Right lobe of liver (tissue), 4 donors: ENCODE measurements around the gene DNMT3L.

Source experiments
- POLR2A ChIP-seq: fragments of 450-650 bp; IDR thresholded peaks from one replicate; pipeline ENCODE4 v1.6.1; 2017; ENCODE audit warnings: antibody characterized with exemption, mild to moderate bottlenecking
- TF ChIP-seq, protein P1 (sequence below), 4 donors: fragments of 200-600 bp in 3 of 4; fragments of 450-650 bp in 1 of 4; IDR thresholded peaks; one replicate each; pipeline versions ENCODE4 v1.5.1 to v1.8.0; 2016 to 2022; ENCODE audit warnings: antibody characterized with exemption in 4 of 4, mild to moderate bottlenecking in 2 of 4
- donor health status: DM: no; HTN: no; CAD: no.
- donor health status: DM: no; HTN: no; CAD: no.
- donor health status: DM: no; HTN: yes; CAD: no.

DNA sequence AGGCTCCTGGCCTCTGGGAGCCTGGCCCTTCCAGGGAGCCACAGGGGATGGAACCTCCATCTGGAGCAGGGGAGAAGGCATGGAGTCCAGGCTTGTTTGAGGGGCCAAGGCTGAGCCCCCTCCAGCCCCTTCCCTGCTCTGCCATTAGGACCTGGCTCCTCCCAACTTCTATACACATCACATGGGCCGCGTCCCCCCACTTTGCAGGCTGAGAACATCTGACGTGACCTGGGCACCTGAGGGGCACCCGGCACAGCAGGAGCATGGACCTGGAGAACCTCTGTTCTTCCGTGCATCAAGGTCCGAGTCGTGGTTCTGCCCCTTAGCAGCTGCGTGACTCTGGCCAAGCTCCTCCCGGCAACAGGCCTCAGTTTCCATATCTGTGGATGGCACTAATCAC is 20.1 kb upstream of the DNMT3L start:
- TF ChIP-seq, protein P1, sequence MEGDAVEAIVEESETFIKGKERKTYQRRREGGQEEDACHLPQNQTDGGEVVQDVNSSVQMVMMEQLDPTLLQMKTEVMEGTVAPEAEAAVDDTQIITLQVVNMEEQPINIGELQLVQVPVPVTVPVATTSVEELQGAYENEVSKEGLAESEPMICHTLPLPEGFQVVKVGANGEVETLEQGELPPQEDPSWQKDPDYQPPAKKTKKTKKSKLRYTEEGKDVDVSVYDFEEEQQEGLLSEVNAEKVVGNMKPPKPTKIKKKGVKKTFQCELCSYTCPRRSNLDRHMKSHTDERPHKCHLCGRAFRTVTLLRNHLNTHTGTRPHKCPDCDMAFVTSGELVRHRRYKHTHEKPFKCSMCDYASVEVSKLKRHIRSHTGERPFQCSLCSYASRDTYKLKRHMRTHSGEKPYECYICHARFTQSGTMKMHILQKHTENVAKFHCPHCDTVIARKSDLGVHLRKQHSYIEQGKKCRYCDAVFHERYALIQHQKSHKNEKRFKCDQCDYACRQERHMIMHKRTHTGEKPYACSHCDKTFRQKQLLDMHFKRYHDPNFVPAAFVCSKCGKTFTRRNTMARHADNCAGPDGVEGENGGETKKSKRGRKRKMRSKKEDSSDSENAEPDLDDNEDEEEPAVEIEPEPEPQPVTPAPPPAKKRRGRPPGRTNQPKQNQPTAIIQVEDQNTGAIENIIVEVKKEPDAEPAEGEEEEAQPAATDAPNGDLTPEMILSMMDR (IDR thresholded peaks at IDR 0.05): no peak
- no peak for TF ChIP-seq POLR2A
